Omental fat pad (tissue), 4 donors: ENCODE results near the gene PRRC2A. TPM values are rescaled to one million over a fixed set of nuclear protein-coding genes. Genes with fewer than 3 reads are reported as not detected.
A peak's percentile ranks its signal among the peaks of the same experiment; 100 is the strongest.

Source experiments
- ATAC-seq: fragments of 150-250 bp; one replicate; pipeline ENCODE4 v1.9.1; 2016; ENCODE audit warnings: mild to moderate bottlenecking, moderate library complexity; ENCODE audit not compliant: low FRiP score
- DNase-seq: peaks from one replicate; pipeline ENCODE4 v3.0.0-alpha.2; 2019; ENCODE audit warnings: low spot score
- CTCF ChIP-seq, 3 donors: fragments of 450-650 bp; IDR thresholded peaks; one replicate each; pipeline ENCODE4 v1.5.1; 2016 to 2017; ENCODE audit warnings: antibody characterized with exemption in 3 of 3, mild to moderate bottlenecking in 3 of 3, moderate library complexity in 2 of 3
- total RNA-seq, 4 donors: library from RNA; depleted of rRNA; stranded (reverse); fragments of >200 nt; gene quantifications; one replicate each; pipeline ENCODE4 v1.1.0, GENCODE V29; 2016

The PRRC2A gene
- total RNA-seq, 4 donors from 2014 or later: 44.8 to 111 (median 65.4) TPM

- no peak for TF ChIP-seq CTCF (IDR thresholded peaks at IDR 0.05)
- DNase-seq (no peak), ATAC-seq (no peak)
These were observed 38.6 kb downstream of the PRRC2A start for GRCh38 chr6:31658983-31659648.

GRCh38 chr6:31659649-31660380, 39.3 kb downstream of the PRRC2A start:
- no peak for TF ChIP-seq CTCF (IDR thresholded peaks at IDR 0.05)
- ATAC-seq (no peak), DNase-seq (no peak)

- peak; percentile 73 for ATAC-seq
- no peak for TF ChIP-seq CTCF (IDR thresholded peaks at IDR 0.05)
- DNase-seq: peak; percentile 65
These were observed 40.1 kb downstream of the PRRC2A start, which contains the start of gene C6orf47 for GRCh38 chr6:31660381-31661261. C6orf47 (minus strand) TSS chr6:31660778; CDS start chr6:31659947, 831 bp downstream.

GRCh38 chr6:31661262-31662123, 41.0 kb downstream of the PRRC2A start:
- ATAC-seq (no peak), DNase-seq (no peak)
- no peak for TF ChIP-seq CTCF (IDR thresholded peaks at IDR 0.05)

GRCh38 chr6:31662124-31662723, 41.7 kb downstream of the PRRC2A start:
- DNase-seq: no peak
- TF ChIP-seq CTCF (IDR thresholded peaks at IDR 0.05): no peak
- ATAC-seq: no peak
